Retinal pigment epithelial cell (primary cell): ENCODE results near the gene OGFR.

Source experiments
- DNase-seq: peaks from one replicate; pipeline ENCODE4 v3.0.0-alpha.2; 2010; ENCODE audit warnings: low read depth
- H3K4me3 ChIP-seq: 2 replicates; pipeline ENCODE4 v1.5.1; 2011; ENCODE audit warnings: mild to moderate bottlenecking, low read length, control low read depth, moderate library complexity
- CTCF ChIP-seq: conservative IDR thresholded peaks from 2 replicates; pipeline ENCODE4 v1.5.1; 2011; ENCODE audit warnings: low read depth, low read length, control low read depth, inconsistent platforms

OGFR gene

GRCh38 chr20:62828511-62829230, 24.0 kb downstream of the OGFR start:
- H3K4me3 ChIP-seq, result no peak overlapping the region
- no peak for DNase-seq
- no peak for TF ChIP-seq CTCF

- no peak overlapping the region for H3K4me3 ChIP-seq
- DNase-seq, result no peak
- no peak for TF ChIP-seq CTCF
Observed at GRCh38 chr20:62829231-62830230, 24.9 kb downstream of the OGFR start.

- no peak overlapping the region for H3K4me3 ChIP-seq
- no peak for TF ChIP-seq CTCF
- no peak for DNase-seq
Observed at GRCh38 chr20:62830251-62830650, 25.6 kb downstream of the OGFR start.

- TF ChIP-seq CTCF, result no peak
- no peak for DNase-seq
- no peak overlapping the region for H3K4me3 ChIP-seq
Observed at GRCh38 chr20:62830821-62831220, 26.2 kb downstream of the OGFR start.

- DNase-seq, result no peak
- no peak for TF ChIP-seq CTCF
- no peak overlapping the region for H3K4me3 ChIP-seq
Observed at GRCh38 chr20:62831361-62831788, 26.7 kb downstream of the OGFR start.

- no peak for TF ChIP-seq CTCF
- no peak for DNase-seq
Observed at GRCh38 chr20:62831854-62832211, 27.2 kb downstream of the OGFR start.

More at GRCh38 chr20:62831854-62832211, 27.2 kb downstream of the OGFR start:
- H3K4me3 ChIP-seq, result no peak overlapping the region
